SK-N-SH treated with all-trans-retinoic acid at 6 μM for 48 hours (cell line): ENCODE results near the gene TMEM91.
"Not testable (repeated sequence)": the region's sequence is repeated elsewhere in the genome, so short reads cannot be mapped to it uniquely, and the experiment has no call there.

Experiments
- ISL1 ChIP-seq: fragments of 250-450 bp; sonication (Bioruptor Pico); IDR thresholded peaks from 2 replicates; pipeline ENCODE4 v2.1.2; 2022; ENCODE audit warnings: mild to moderate bottlenecking, moderate library complexity
- OSR1 ChIP-seq: fragments of 250-450 bp; sonication (Bioruptor Pico); IDR thresholded peaks from 2 replicates; pipeline ENCODE4 v1.8.0; 2022; ENCODE audit warnings: moderate library complexity, mild to moderate bottlenecking, inconsistent platforms
- PATZ1 ChIP-seq: fragments of 250-450 bp; sonication (Bioruptor Pico); IDR thresholded peaks from 2 replicates; pipeline ENCODE4 v1.8.0; 2020; ENCODE audit warnings: mild to moderate bottlenecking, moderate library complexity, borderline replicate concordance
- RARB ChIP-seq: fragments of 250-450 bp; sonication (Bioruptor Pico); IDR thresholded peaks from 2 replicates; pipeline ENCODE4 v1.8.0; 2021; ENCODE audit warnings: mild to moderate bottlenecking, moderate library complexity
- TOX ChIP-seq: fragments of 250-450 bp; sonication (Bioruptor Pico); IDR thresholded peaks from 2 replicates; pipeline ENCODE4 v1.8.0; 2021; ENCODE audit warnings: mild to moderate bottlenecking, moderate library complexity, borderline replicate concordance
- TSHZ2 ChIP-seq: fragments of 250-450 bp; sonication (Bioruptor Pico); IDR thresholded peaks from 2 replicates; pipeline ENCODE4 v1.5.0; 2020; ENCODE audit warnings: mild to moderate bottlenecking, moderate library complexity
- ZFP3 ChIP-seq: fragments of 250-450 bp; sonication (Bioruptor Pico); IDR thresholded peaks from 2 replicates; pipeline ENCODE4 v1.5.0; 2020; ENCODE audit warnings: mild to moderate bottlenecking, moderate library complexity
- ZFP30 ChIP-seq: fragments of 450-650 bp; formaldehyde crosslinking; IDR thresholded peaks from 2 replicates; pipeline ENCODE4 v1.5.0; 2022; ENCODE audit warnings: mild to moderate bottlenecking, moderate library complexity

- not testable (repeated sequence) for TF ChIP-seq OSR1; ZFP30; ZFP3 (CRISPR knock-in tag); TOX; PATZ1; TSHZ2 (CRISPR knock-in tag); RARB (CRISPR knock-in tag); ISL1 (CRISPR knock-in tag)
These were observed 32.5 kb downstream of the TMEM91 start for GRCh38 chr19:41408846-41409245.
